ENCODE data around the gene BCL11A. TPM values are rescaled to one million over a fixed set of nuclear protein-coding genes. Genes with fewer than 3 reads are reported as not detected.
A peak's percentile ranks its signal among the peaks of the same experiment; 100 is the strongest.

Gene BCL11A
- total and polyA plus RNA-seq, 2 experiments from 2014 or later = 57.5 to 77.6 TPM

DNA sequence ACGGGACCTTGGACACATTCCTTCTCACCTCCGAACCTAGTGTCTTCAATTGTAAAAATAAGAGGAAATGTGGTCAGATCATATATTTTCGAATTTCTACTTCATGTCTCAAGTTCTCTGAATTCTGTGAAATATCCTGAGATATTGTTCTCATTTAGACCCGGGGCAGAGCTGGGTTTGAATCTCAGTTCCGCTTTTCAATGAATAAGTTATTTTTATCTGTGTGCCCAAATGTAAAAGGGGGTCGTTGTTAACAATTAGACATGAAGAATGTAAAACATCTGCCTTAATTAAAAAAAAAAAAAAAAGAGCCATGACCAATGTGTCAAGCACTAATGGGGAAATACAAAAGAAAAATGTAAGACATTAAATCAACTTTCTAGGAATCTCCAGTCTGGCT lies 48.9 kb upstream of the BCL11A start:
- Mint-ChIP-seq H3K36me3 (ENCODE audit: low read depth) (peaks cover 4% of the 10 kb centered on the region; the same call in 2 of the 3 replicates), H3K4me3 (no peak overlapping the region), H3K4me1 (peaks cover 21% of the 10 kb centered on the region), H3K27me3 (ENCODE audit: insufficient read depth, low read depth, poor library complexity) (peaks cover 3% of the 10 kb centered on the region), H3K9me3 (peaks cover 7% of the 10 kb centered on the region; the same call in 2 of the 3 replicates), H3K27ac (no peak overlapping the region)
- TF ChIP-seq ZNF331 (CRISPR knock-in tag; IDR thresholded peaks at IDR 0.05; ENCODE audit: low read depth) (no peak), NANOG (IDR thresholded peaks at IDR 0.05; ENCODE audit: borderline replicate concordance) (no peak), POLR2AphosphoS5 (IDR thresholded peaks at IDR 0.05; ENCODE audit: low read depth) (no peak), STAT1 (IDR thresholded peaks at IDR 0.05; ENCODE audit: unreplicated experiment) (no peak), EZH2phosphoT487 (IDR thresholded peaks at IDR 0.05; ENCODE audit: unreplicated experiment) (no peak), JUNB (IDR thresholded peaks at IDR 0.05; ENCODE audit: unreplicated experiment) (no peak), EZH2 (IDR thresholded peaks at IDR 0.05; ENCODE audit: low read depth, unreplicated experiment) (no peak), ZNF114 (CRISPR knock-in tag; IDR thresholded peaks at IDR 0.05) (no peak), CREB1 (CRISPR knock-in tag; IDR thresholded peaks at IDR 0.05; ENCODE audit: low read depth) (no peak)
- TF ChIP-seq, protein P1, sequence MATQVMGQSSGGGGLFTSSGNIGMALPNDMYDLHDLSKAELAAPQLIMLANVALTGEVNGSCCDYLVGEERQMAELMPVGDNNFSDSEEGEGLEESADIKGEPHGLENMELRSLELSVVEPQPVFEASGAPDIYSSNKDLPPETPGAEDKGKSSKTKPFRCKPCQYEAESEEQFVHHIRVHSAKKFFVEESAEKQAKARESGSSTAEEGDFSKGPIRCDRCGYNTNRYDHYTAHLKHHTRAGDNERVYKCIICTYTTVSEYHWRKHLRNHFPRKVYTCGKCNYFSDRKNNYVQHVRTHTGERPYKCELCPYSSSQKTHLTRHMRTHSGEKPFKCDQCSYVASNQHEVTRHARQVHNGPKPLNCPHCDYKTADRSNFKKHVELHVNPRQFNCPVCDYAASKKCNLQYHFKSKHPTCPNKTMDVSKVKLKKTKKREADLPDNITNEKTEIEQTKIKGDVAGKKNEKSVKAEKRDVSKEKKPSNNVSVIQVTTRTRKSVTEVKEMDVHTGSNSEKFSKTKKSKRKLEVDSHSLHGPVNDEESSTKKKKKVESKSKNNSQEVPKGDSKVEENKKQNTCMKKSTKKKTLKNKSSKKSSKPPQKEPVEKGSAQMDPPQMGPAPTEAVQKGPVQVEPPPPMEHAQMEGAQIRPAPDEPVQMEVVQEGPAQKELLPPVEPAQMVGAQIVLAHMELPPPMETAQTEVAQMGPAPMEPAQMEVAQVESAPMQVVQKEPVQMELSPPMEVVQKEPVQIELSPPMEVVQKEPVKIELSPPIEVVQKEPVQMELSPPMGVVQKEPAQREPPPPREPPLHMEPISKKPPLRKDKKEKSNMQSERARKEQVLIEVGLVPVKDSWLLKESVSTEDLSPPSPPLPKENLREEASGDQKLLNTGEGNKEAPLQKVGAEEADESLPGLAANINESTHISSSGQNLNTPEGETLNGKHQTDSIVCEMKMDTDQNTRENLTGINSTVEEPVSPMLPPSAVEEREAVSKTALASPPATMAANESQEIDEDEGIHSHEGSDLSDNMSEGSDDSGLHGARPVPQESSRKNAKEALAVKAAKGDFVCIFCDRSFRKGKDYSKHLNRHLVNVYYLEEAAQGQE (IDR thresholded peaks at IDR 0.05; ENCODE audit: unreplicated experiment) = no peak
- TF ChIP-seq, protein P2, sequence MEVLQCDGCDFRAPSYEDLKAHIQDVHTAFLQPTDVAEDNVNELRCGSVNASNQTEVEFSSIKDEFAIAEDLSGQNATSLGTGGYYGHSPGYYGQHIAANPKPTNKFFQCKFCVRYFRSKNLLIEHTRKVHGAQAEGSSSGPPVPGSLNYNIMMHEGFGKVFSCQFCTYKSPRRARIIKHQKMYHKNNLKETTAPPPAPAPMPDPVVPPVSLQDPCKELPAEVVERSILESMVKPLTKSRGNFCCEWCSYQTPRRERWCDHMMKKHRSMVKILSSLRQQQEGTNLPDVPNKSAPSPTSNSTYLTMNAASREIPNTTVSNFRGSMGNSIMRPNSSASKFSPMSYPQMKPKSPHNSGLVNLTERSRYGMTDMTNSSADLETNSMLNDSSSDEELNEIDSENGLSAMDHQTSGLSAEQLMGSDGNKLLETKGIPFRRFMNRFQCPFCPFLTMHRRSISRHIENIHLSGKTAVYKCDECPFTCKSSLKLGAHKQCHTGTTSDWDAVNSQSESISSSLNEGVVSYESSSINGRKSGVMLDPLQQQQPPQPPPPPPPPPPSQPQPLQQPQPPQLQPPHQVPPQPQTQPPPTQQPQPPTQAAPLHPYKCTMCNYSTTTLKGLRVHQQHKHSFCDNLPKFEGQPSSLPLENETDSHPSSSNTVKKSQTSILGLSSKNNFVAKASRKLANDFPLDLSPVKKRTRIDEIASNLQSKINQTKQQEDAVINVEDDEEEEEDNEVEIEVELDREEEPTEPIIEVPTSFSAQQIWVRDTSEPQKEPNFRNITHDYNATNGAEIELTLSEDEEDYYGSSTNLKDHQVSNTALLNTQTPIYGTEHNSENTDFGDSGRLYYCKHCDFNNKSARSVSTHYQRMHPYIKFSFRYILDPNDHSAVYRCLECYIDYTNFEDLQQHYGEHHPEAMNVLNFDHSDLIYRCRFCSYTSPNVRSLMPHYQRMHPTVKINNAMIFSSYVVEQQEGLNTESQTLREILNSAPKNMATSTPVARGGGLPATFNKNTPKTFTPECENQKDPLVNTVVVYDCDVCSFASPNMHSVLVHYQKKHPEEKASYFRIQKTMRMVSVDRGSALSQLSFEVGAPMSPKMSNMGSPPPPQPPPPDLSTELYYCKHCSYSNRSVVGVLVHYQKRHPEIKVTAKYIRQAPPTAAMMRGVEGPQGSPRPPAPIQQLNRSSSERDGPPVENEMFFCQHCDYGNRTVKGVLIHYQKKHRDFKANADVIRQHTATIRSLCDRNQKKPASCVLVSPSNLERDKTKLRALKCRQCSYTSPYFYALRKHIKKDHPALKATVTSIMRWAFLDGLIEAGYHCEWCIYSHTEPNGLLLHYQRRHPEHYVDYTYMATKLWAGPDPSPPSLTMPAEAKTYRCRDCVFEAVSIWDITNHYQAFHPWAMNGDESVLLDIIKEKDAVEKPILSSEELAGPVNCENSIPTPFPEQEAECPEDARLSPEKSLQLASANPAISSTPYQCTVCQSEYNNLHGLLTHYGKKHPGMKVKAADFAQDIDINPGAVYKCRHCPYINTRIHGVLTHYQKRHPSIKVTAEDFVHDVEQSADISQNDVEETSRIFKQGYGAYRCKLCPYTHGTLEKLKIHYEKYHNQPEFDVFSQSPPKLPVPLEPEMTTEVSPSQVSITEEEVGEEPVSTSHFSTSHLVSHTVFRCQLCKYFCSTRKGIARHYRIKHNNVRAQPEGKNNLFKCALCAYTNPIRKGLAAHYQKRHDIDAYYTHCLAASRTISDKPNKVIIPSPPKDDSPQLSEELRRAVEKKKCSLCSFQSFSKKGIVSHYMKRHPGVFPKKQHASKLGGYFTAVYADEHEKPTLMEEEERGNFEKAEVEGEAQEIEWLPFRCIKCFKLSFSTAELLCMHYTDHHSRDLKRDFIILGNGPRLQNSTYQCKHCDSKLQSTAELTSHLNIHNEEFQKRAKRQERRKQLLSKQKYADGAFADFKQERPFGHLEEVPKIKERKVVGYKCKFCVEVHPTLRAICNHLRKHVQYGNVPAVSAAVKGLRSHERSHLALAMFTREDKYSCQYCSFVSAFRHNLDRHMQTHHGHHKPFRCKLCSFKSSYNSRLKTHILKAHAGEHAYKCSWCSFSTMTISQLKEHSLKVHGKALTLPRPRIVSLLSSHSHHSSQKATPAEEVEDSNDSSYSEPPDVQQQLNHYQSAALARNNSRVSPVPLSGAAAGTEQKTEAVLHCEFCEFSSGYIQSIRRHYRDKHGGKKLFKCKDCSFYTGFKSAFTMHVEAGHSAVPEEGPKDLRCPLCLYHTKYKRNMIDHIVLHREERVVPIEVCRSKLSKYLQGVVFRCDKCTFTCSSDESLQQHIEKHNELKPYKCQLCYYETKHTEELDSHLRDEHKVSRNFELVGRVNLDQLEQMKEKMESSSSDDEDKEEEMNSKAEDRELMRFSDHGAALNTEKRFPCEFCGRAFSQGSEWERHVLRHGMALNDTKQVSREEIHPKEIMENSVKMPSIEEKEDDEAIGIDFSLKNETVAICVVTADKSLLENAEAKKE (CRISPR knock-in tag; IDR thresholded peaks at IDR 0.05) = no peak
- TF ChIP-seq, protein P3, sequence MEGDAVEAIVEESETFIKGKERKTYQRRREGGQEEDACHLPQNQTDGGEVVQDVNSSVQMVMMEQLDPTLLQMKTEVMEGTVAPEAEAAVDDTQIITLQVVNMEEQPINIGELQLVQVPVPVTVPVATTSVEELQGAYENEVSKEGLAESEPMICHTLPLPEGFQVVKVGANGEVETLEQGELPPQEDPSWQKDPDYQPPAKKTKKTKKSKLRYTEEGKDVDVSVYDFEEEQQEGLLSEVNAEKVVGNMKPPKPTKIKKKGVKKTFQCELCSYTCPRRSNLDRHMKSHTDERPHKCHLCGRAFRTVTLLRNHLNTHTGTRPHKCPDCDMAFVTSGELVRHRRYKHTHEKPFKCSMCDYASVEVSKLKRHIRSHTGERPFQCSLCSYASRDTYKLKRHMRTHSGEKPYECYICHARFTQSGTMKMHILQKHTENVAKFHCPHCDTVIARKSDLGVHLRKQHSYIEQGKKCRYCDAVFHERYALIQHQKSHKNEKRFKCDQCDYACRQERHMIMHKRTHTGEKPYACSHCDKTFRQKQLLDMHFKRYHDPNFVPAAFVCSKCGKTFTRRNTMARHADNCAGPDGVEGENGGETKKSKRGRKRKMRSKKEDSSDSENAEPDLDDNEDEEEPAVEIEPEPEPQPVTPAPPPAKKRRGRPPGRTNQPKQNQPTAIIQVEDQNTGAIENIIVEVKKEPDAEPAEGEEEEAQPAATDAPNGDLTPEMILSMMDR (conservative IDR thresholded peaks at IDR 0.05; ENCODE audit: low read depth in 2 of 2) = no peak
- TF ChIP-seq, protein P4, sequence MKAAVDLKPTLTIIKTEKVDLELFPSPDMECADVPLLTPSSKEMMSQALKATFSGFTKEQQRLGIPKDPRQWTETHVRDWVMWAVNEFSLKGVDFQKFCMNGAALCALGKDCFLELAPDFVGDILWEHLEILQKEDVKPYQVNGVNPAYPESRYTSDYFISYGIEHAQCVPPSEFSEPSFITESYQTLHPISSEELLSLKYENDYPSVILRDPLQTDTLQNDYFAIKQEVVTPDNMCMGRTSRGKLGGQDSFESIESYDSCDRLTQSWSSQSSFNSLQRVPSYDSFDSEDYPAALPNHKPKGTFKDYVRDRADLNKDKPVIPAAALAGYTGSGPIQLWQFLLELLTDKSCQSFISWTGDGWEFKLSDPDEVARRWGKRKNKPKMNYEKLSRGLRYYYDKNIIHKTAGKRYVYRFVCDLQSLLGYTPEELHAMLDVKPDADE (IDR thresholded peaks at IDR 0.05) = no peak
- no peaks in the 10 kb centered on the region for H3K27me3 ChIP-seq (ENCODE audit: insufficient read depth)
- peaks cover 15% of the 10 kb centered on the region for H3K4me1 ChIP-seq (ENCODE audit: insufficient read depth)
- no peaks in the 10 kb centered on the region for H4K20me1 ChIP-seq (replicated peaks; ENCODE audit: insufficient read depth)
- H3K36me3 ChIP-seq (ENCODE audit: insufficient read depth) = no peaks in the 10 kb centered on the region
- H3K27ac ChIP-seq (ENCODE audit: low read depth) = no peak overlapping the region
- ATAC-seq = no peak
- H3K4me2 ChIP-seq = peak overlapping the region; percentile 44
- no peaks in the 10 kb centered on the region for H3K79me2 ChIP-seq (replicated peaks; ENCODE audit: insufficient read depth)
- no peak overlapping the region for H2AFZ ChIP-seq
- H3K4me3 ChIP-seq = no peak overlapping the region
- peaks cover 12% of the 10 kb centered on the region; the same call in 1 of the 2 replicates for H3K9me2 ChIP-seq (ENCODE audit: insufficient read depth)
- no peaks in the 10 kb centered on the region for H3F3A ChIP-seq (replicated peaks; ENCODE audit: low read depth)
- no peak for DNase-seq (ENCODE audit: low spot score)

All from GM23338 (cell line).